IPS DF 4.7 (cell line): ENCODE data around the gene ATP6AP1.
"Not testable (repeated sequence)": the region's sequence is repeated elsewhere in the genome, so short reads cannot be mapped to it uniquely, and the experiment has no call there.

Experiments
- DNase-seq: peaks from one replicate; pipeline ENCODE4 v3.0.0-alpha.2; 2013; ENCODE audit warnings: low spot score; ENCODE audit errors: extremely low read depth

Gene ATP6AP1

GRCh38 chrX:154398668-154399526 is 29.6 kb upstream of the ATP6AP1 start:
- DNase-seq, result no peak

GRCh38 chrX:154399527-154400368 is 28.7 kb upstream of the ATP6AP1 start:
- no peak for DNase-seq

GRCh38 chrX:154400369-154400817 is 28.1 kb upstream of the ATP6AP1 start:
- not testable (repeated sequence) for DNase-seq

GRCh38 chrX:154401045-154401799 is 27.3 kb upstream of the ATP6AP1 start:
- DNase-seq, result no peak

- DNase-seq, result no peak
These were observed 26.4 kb upstream of the ATP6AP1 start for GRCh38 chrX:154401918-154402621.

- DNase-seq, result no peak
These were observed 25.8 kb upstream of the ATP6AP1 start for GRCh38 chrX:154402622-154403127.

- DNase-seq, result no peak
These were observed 25.3 kb upstream of the ATP6AP1 start for GRCh38 chrX:154403192-154403591.

GRCh38 chrX:154403858-154404257 is 24.6 kb upstream of the ATP6AP1 start:
- no peak for DNase-seq

GRCh38 chrX:154404625-154405192 is 23.8 kb upstream of the ATP6AP1 start:
- no peak for DNase-seq

- no peak for DNase-seq
These were observed 19.7 kb upstream of the ATP6AP1 start for GRCh38 chrX:154408659-154409221.

- no peak for DNase-seq
These were observed 19.1 kb upstream of the ATP6AP1 start, which contains the start of gene DNASE1L1 for GRCh38 chrX:154409222-154409871. Gene DNASE1L1, minus strand, starts transcription at chrX:154409254. Its CDS starts 3,686 bp downstream, at chrX:154405568.

GRCh38 chrX:154411981-154412340 is 16.5 kb upstream of the ATP6AP1 start:
- DNase-seq, result no peak

GRCh38 chrX:154412468-154412867 is 16.0 kb upstream of the ATP6AP1 start:
- DNase-seq, result no peak

- no peak for DNase-seq
These were observed 15.3 kb upstream of the ATP6AP1 start for GRCh38 chrX:154413142-154413541.

GRCh38 chrX:154417157-154417556 is 11.3 kb upstream of the ATP6AP1 start:
- no peak for DNase-seq

GRCh38 chrX:154419189-154419588 is 9.3 kb upstream of the ATP6AP1 start:
- DNase-seq, result no peak

- no peak for DNase-seq
These were observed 8.6 kb upstream of the ATP6AP1 start for GRCh38 chrX:154419688-154420401.

- no peak for DNase-seq
These were observed 8.1 kb upstream of the ATP6AP1 start for GRCh38 chrX:154420402-154420756.
